Measurements from ENCODE around the gene TMEM229A. TPM values are rescaled to one million over a fixed set of nuclear protein-coding genes. Genes with fewer than 3 reads are reported as not detected.

The TMEM229A gene
- polyA plus RNA-seq, 3 donors = not detected

DNA sequence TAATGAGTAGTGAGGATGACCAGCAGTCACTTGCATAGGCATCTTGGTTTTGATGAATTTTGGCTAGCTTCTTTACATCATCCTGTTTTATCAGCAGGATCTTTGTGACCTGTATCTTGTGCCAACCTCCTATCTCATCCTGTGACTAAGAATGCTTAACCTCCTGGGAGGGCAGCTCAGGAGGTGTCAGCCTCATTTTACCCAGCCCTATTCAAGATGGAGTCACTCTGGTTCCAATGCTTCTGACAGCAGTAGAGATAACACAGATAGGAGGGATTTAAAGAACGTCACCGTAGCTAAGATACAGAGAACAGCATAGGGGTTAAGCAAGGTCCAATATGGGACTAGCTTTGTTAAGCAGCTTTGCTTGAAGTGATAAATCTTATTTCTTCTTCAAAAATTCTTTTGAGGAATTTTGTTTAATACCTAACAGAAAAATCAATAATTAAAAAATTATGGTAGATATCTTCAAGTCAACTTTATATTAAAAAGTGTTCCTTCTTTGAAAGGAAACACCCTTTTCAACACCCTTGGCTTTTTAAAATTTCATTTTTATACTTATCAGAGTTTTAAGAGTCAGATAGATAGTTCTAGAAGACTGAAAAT lies 39.9 kb downstream of the TMEM229A start:
- Histone ChIP-seq H2AFZ (ENCODE audit: insufficient read depth, low read depth, low read length, poor library complexity, severe bottlenecking) (no peak overlapping the region), H3K4me1 (ENCODE audit: control insufficient read depth in 1 of 2, insufficient read depth in 2 of 2, low read length in 2 of 2) (no peaks in the 10 kb centered on the region), H3K4me3 (replicated peaks in 1 of 3; ENCODE audit: low read depth in 2 of 3, low read length in 3 of 3) (no peak overlapping the region), H3K9ac (ENCODE audit: insufficient read depth, low read length, poor library complexity, severe bottlenecking) (no peak overlapping the region), H3K4me2 (replicated peaks; ENCODE audit: extremely low read depth, low read length, poor library complexity, severe bottlenecking) (no peak overlapping the region), H3K79me2 (ENCODE audit: insufficient read depth, low read length) (no peaks in the 10 kb centered on the region), H3K27ac (ENCODE audit: low read depth in 1 of 2, low read length in 2 of 2) (no peak overlapping the region), H3K36me3 (replicated peaks in 1 of 2; ENCODE audit: control insufficient read depth in 1 of 2, insufficient read depth in 2 of 2, low read length in 2 of 2) (no peaks in the 10 kb centered on the region), H3K9me3 (replicated peaks in 1 of 2; ENCODE audit: control insufficient read depth in 1 of 2, insufficient read depth in 1 of 2, low read length in 2 of 2) (peaks cover 0 to 4% of the 10 kb centered on the region in 2 donors), H3K27me3 (ENCODE audit: control insufficient read depth in 2 of 2, insufficient read depth in 2 of 2, low read length in 2 of 2) (no peaks in the 10 kb centered on the region), H4K20me1 (ENCODE audit: insufficient read depth, low read length) (no peaks in the 10 kb centered on the region)
- 90% methylated on average over 2 of the region's 2 CpGs for WGBS (ENCODE audit: insufficient coverage)
- H3K27me3 Mint-ChIP-seq (ENCODE audit: low read depth in 3 of 3) = peaks cover 0 to 2% (median 0%) of the 10 kb centered on the region in 3 donors
- H3K36me3 Mint-ChIP-seq = no peaks in the 10 kb centered on the region
- DNase-seq = no peak
- peaks cover 0 to 8% (median 2%) of the 10 kb centered on the region in 7 donors for H3K9me3 Mint-ChIP-seq
- no peak for TF ChIP-seq CTCF (IDR thresholded peaks at IDR 0.05)
- intact Hi-C loops (cut with micrococcal nuclease) = no loop called here
- H3K27ac Mint-ChIP-seq = no peak overlapping the region
- H3K4me1 Mint-ChIP-seq = no peaks in the 10 kb centered on the region
- no peak overlapping the region for H3K4me3 Mint-ChIP-seq

GRCh38 chr7:123987445-123987844 lies 45.4 kb downstream of the TMEM229A start:
- WGBS (ENCODE audit: insufficient coverage) = no CpG with 5 or more reads among the region's 2 CpGs
- Mint-ChIP-seq H3K27ac (no peak overlapping the region), H3K27me3 (ENCODE audit: low read depth in 3 of 3) (peaks cover 0 to 2% (median 0%) of the 10 kb centered on the region in 3 donors)

More at GRCh38 chr7:123987445-123987844, 45.4 kb downstream of the TMEM229A start:
- H3K27me3 ChIP-seq (ENCODE audit: control insufficient read depth in 2 of 2, insufficient read depth in 2 of 2, low read length in 2 of 2) = no peaks in the 10 kb centered on the region
- H4K20me1 ChIP-seq (ENCODE audit: insufficient read depth, low read length) = no peaks in the 10 kb centered on the region
- no peak for TF ChIP-seq CTCF (IDR thresholded peaks at IDR 0.05)
- Mint-ChIP-seq H3K9me3 (peaks cover 0 to 3% (median 0%) of the 10 kb centered on the region in 7 donors), H3K4me1 (no peaks in the 10 kb centered on the region), H3K4me3 (no peak overlapping the region), H3K36me3 (no peaks in the 10 kb centered on the region)
- no peak for DNase-seq
- no peak overlapping the region for H3K9ac ChIP-seq (ENCODE audit: insufficient read depth, low read length, poor library complexity, severe bottlenecking)
- H3K4me1 ChIP-seq (ENCODE audit: control insufficient read depth in 1 of 2, insufficient read depth in 2 of 2, low read length in 2 of 2) = no peaks in the 10 kb centered on the region
- no peak overlapping the region for H3K27ac ChIP-seq (ENCODE audit: low read depth in 1 of 2, low read length in 2 of 2)
- no peak overlapping the region for H3K4me2 ChIP-seq (replicated peaks; ENCODE audit: extremely low read depth, low read length, poor library complexity, severe bottlenecking)
- intact Hi-C loops (cut with micrococcal nuclease) = no loop called here
- no peak overlapping the region for H3K4me3 ChIP-seq (replicated peaks in 1 of 3; ENCODE audit: low read depth in 2 of 3, low read length in 3 of 3)
- H3K36me3 ChIP-seq (replicated peaks in 1 of 2; ENCODE audit: control insufficient read depth in 1 of 2, insufficient read depth in 2 of 2, low read length in 2 of 2) = no peaks in the 10 kb centered on the region
- H3K79me2 ChIP-seq (ENCODE audit: insufficient read depth, low read length) = no peaks in the 10 kb centered on the region
- H3K9me3 ChIP-seq (replicated peaks in 1 of 2; ENCODE audit: control insufficient read depth in 1 of 2, insufficient read depth in 1 of 2, low read length in 2 of 2) = no peaks in the 10 kb centered on the region
- H2AFZ ChIP-seq (ENCODE audit: insufficient read depth, low read depth, low read length, poor library complexity, severe bottlenecking) = no peak overlapping the region

Other genes starting within 250 kb of the TMEM229A start
- not detected for gene HYAL4, start 187.9 kb downstream of the TMEM229A start, polyA plus RNA-seq
- not detected for gene SPAM1, start 107.8 kb downstream of the TMEM229A start, polyA plus RNA-seq